ENCODE data around the gene UBQLN3.

The UBQLN3 gene

DNA sequence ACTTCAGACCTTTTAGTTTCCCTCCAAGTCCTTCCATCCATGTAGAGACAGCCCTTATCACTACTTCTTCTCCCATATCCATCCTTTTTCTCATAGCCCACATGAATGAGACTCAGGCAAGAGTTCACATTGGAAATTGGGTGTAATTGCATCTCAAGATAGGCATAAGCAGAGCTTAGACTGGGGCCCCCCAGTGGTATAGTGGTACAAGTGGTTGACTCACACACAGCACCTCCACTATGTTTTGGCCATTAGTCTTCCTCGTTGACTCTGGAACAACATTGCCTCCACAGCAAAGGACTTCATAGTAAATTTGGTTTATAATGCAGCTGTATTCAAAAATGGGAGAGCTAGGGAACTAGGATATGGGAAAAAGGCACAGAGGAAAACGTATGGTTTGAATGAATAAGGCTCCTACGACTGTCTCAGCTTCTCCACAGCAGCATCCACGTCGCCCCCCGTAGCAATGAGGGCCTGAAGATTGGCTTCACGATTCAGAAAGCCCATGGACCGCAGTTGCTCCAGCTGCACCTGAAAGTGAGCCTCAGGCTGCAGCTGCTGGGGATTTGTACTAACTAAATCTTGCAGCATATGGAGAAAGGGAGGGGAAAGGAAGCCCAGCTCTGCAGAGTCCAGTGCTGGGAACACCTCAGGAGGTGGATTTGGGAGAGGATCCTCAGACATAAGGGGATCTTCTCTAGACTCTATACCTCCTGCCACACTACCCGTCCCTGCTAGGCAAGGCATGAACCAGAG, 2.4 kb downstream of the UBQLN3 start:
- H3K4me3 ChIP-seq (ENCODE audit: low read depth, low read length), result no peak overlapping the region

DNA sequence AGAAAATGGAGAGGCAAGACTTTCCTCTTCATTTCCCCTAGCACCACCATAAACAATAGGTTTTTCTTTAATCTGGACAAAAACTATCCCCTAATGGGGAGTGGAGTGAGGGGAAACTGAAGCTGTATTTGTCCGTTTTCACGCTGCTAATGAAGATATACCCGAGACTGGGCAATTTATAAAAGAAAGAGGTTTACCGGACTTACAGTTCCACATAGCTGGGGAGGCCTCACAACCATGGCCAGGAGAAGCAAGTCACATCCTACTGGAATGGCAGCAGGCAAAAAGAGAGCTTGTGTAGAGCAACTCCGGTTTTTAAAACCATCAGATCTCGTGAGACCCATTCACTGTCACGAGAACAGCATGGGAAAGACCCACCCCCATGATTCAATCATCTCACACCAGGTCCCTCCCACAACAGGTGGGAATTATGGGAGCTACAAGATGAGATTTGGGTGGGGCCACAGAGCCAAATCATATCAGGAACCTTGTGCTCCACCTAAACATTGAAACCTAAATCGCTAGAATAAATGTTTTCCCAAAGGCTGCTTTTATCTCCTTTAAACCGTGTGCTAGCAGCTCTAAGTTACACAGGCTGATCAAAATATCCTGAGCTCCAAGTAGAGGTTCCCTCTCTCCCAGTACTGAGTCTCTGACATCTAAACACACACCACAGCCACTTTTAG, 4.3 kb downstream of the UBQLN3 start:
- H3K4me3 ChIP-seq (ENCODE audit: low read depth, low read length), result no peak overlapping the region

DNA sequence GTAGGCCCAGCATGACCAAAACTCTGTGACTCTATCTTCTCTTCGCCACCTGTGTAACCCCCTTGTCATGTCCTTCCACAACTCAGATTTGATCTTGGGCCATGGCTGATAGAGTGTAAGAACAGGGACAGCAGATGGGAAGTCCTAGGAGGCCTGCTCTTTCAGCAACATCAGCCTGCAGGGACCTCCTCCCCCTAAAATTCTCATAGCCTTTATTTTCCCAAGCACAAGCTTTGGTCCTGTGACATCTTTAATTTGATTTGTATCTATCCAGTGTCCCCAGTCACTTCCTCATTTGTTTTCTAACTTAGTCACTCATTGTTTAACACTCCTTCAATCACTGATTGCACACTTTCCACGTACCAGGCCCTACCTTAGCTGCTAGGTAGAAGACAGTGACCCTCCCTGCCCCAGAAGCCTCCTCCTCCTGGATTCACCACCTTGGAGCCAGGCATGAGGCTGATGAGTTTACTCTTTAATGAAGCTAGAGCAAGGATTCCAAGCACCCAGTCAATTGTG, 5.3 kb downstream of the UBQLN3 start:
- H3K4me3 ChIP-seq (ENCODE audit: low read depth, low read length), result no peak overlapping the region

DNA sequence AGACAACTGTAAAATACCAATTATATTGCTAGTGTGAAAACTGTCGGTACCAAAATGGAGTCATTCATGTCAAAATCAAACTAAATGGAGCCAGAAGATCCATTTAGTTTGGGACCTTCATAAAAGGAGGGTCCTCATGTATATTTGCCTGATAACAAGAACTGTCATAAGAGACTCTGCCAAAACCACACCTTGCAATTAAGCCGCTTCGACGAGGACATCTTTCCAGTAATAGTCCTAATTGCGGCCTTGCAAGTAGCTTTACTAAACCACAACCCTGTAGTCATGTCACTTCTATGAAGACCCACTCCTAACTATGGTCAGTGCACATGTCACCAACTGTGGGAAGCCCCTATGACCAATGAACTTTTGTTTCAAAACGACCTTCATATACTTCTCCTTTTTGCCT, 9.4 kb downstream of the UBQLN3 start:
- no peak overlapping the region for H3K4me3 ChIP-seq (ENCODE audit: low read depth, low read length)

DNA sequence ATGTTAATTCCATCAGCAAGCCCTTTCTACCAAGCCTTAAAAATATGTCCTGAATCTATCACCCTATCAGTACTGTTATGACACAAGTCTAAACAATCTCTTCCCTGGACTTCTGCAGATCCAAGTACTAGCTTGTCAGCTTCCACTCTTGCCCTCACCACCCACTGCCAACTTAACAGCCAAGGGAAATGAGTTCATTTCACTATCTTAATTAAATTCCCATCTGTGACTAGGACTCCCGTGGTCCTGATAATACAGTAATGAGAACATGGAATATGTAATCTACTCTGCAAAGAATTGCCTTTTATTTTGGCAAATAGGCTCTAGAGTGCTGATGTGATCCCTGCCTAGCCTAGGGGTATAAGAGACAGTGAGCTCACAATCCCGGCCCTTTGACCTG, 10.1 kb downstream of the UBQLN3 start:
- H3K4me3 ChIP-seq (ENCODE audit: low read depth, low read length), result no peak overlapping the region

DNA sequence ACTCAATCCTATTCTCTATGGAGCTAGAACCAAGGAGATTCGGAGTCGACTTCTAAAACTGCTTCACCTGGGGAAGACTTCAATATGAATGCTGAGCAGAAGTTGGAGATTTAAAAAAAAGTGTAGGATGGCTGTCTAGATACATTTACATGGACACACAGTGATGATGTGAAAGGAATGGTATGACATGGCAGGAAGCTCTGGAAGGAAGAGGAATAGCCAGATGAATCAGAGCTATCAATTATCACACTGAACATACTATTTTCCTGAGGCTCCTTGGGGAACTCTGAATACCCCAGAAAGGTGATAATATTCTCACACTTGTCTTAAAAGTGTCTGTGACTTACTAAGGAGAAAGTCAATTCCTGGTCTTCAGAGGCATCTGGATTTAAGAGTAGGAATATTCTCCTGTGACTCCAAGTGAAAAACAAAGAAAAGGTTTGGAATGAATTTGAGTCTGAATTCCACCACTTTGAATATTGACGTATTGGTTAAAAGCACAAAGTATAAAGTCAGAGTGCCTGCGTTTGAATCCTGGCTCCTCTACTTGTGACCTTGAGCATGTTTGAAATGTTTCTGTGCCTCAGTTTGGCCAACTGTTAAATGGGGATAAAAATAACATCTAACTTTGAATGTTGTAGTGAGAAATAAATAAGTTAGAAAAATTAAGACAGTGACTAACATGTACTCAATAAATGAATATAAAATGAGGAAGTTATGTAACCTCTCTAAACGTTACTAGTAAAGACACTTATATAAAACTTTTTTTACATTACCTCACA, 20.0 kb downstream of the UBQLN3 start:
- H3K4me3 ChIP-seq (ENCODE audit: low read depth, low read length), result no peak overlapping the region

DNA sequence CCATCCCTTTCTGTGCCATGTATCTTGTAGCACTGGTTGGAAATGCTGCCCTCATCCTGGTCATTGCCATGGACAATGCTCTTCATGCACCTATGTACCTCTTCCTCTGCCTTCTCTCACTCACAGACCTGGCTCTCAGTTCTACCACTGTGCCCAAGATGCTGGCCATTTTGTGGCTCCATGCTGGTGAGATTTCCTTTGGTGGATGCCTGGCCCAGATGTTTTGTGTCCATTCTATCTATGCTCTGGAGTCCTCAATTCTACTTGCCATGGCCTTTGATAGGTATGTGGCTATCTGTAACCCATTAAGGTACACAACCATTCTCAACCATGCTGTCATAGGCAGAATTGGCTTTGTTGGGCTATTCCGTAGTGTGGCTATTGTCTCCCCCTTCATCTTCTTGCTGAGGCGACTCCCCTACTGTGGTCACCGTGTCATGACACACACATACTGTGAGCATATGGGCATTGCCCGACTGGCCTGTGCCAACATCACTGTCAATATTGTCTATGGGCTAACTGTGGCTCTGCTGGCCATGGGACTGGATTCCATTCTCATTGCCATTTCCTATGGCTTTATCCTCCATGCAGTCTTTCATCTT, 20.9 kb downstream of the UBQLN3 start:
- H3K4me3 ChIP-seq (ENCODE audit: low read depth, low read length), result no peak overlapping the region

DNA sequence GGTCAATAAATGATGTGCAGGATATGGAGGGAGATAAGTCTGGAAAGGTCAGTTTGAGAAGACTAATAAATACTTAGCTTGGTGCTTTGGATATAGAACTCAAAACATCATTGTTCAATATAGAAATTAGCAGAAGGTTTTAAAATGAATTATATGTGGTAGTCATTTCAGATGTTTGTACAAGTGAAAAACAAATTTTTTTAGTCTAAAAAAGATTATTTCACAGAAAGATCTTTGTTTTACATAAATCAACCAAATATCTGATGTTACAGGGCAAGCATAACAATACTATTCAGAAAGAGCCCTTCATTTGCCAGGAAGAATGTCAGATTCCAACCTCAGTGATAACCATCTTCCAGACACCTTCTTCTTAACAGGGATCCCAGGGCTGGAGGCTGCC, 21.4 kb downstream of the UBQLN3 start, which contains the start of gene OR52D1:
OR52D1 (plus strand) TSS at position 301 of the 400 bp plus-strand sequence; CDS start at position 323, 22 bp downstream.
- no peak within 1 kb of the TSS for H3K4me3 ChIP-seq (ENCODE audit: low read depth, low read length)

DNA sequence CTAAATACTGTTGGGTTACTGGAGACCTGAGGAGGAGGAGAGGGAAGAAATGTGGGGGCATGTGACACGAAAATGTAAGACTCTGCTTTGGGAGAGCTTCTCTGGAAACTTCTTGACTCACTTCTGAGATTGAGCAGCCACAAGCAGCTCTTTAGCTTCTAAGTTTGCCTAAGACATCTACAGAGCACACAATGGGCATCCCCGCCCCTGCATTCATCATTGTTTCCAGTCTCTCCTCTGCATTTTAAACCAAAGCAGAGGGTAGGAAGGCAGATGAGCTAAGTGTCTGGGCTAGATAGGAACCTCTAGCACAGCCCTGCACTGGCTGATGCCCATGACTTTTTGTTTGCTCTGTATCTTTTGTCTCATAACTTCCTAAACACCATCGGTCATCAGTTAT, 23.3 kb downstream of the UBQLN3 start:
- no peak overlapping the region for H3K4me3 ChIP-seq (ENCODE audit: low read depth, low read length)

DNA sequence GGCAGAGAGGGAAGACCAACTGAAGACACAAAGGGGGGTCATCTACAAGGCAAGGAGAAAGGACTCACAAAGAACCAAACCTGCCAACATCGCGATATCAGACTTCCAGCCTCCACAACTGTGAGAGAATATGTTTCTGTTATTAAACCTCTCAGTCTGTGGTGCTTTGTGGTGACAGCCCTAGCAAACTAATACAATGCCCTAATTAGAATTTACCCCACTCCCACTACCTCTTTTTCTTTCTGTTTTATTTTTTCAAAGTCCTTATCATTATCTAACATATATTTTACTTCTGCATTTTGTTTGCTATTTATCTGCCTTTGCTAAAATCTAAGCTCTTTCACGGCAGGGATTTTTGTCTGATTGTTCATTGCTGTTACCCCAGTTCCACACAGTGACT, 23.8 kb downstream of the UBQLN3 start:
- no peak overlapping the region for H3K4me3 ChIP-seq (ENCODE audit: low read depth, low read length)

DNA sequence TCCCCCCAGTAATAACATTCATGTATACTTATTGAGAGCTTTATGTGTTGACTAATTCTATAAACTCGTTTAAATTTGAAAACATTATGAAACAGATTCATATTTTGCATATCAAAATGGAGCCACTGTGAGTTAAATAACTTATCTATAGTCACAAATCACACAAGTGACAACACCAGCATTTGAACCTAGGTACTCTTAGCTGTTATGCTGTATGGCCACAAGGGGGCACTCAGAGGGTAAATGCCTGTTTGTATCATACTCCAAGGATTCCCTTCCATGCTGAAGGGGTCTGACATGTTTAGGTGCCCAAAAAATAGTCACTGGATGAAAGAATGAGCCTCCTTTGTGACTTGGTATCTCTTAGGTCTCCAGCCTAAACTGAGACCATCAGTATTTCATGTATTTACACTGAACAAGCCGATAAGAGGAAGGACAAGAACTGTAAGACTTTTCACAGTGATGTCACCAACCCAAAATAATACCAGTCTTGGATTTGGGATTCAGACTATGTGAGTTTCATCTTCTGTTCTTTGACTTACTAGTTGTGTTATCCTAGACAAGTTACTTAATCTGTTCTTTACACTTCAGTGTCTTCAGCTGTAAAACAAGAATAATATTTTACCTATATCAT, 33.5 kb downstream of the UBQLN3 start:
- no peak overlapping the region for H3K4me3 ChIP-seq (ENCODE audit: low read depth, low read length)

DNA sequence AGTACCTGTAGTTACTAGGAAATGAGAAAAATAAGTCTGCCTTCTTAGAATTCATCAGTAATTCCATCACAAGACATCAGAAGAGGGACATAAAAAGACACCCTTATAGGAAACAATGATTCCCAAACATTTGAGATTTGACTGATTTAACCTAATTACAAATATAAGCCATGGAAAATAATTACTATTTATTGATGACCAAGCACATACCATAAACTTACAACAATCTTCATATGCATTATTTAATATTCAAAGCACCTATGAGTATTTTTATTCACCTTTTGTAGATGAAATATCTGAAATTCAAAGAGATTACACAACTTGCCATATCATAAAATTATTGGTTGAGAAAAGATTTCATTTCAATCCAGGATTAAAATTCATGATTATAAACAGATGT, 35.8 kb downstream of the UBQLN3 start:
- H3K4me3 ChIP-seq (ENCODE audit: low read depth, low read length), result no peak overlapping the region

DNA sequence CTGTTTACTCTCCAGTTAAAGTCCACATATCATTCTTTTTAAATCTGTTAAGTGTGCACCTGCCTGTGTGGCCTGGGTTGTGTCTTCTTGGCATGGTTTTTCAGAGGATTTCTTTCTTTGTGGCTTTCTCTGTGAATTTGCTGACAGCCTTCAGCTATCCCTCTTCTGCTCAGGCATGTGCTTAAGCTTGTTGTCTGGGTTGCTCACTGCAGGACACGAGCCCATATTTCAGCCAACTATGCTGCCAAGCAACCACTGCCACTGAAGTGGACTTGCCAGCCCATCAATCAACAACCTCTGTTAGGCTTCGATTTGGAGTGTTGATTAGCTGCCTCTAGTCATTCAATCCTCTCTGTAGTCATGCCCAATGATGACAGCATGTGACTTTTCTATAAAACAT, 42.2 kb downstream of the UBQLN3 start:
- H3K4me3 ChIP-seq (ENCODE audit: low read depth, low read length), result no peak overlapping the region

DNA sequence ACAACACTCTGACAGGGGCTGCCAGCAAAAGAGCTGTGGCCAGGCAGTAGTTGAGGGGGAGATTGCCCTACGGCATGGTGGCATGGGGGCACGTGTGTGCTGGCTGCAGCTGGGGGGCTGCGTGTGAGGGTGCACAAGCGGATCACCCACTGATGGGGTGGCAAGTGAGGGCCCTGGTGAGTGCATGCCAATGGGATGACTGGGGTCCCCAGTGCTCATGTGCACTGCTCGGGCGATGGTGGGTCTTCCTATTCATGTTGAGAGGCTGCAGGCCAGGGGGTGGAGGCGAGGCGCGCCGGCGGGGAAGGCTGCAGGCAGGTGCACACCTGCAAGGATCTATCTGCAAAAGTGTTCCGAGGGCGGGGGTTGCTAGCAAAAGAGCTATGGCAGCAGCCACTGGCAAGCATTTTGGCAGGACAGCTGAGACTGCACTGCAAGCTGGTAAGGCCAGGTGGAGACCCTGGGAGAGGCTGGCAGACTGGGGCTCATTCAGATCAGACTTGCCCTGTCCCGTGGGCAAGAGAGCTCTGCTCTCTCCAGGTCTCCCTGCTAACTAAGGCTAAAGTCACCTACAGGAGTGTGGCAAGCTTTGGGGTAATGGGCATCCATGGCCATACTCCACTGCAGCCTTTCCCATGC, 48.7 kb downstream of the UBQLN3 start:
- H3K4me3 ChIP-seq (ENCODE audit: low read depth, low read length), result no peak overlapping the region

Data from iPS-11a (cell line).